ENCODE data around the gene ATXN7L2.
A peak's percentile ranks its signal among the peaks of the same experiment; 100 is the strongest.

The ATXN7L2 gene

DNA sequence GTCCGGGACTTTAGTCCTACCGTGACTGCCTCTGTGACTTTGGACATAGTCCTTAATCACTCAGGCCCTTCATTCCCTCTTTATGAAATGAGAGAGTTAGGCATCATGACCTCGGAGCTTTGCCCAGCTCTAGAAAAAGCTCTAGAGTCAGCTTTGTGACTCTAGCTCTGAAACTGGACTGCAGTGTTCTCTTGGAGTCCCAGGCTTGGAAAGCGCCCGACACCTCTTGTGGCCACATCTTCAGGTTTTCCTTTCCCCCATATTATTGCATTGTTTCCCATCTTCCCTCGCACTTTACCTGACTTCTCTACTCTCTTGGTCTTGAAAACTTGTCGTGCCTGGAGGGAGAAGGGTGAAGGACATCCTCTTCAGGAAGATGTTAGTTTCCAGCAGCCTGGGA is 38.3 kb downstream of the ATXN7L2 start:
- Histone ChIP-seq H3K27me3 (replicated peaks; ENCODE audit: control insufficient read depth, insufficient read depth, low read length) (no peaks in the 10 kb centered on the region), H3K36me3 (ENCODE audit: control insufficient read depth, insufficient read depth, low read length) (no peaks in the 10 kb centered on the region), H3K4me3 (replicated peaks; ENCODE audit: low read depth, low read length) (no peak overlapping the region)
- no peak for DNase-seq (ENCODE audit: extremely low read depth, insufficient read length)
- no peak for TF ChIP-seq CTCF (IDR thresholded peaks at IDR 0.05; ENCODE audit: insufficient read depth, low read length, poor library complexity, severe bottlenecking)

- no peak for TF ChIP-seq CTCF (IDR thresholded peaks at IDR 0.05; ENCODE audit: insufficient read depth, low read length, poor library complexity, severe bottlenecking)
- no peak overlapping the region for H3K4me3 ChIP-seq (replicated peaks; ENCODE audit: low read depth, low read length)
- DNase-seq (ENCODE audit: extremely low read depth, insufficient read length): no peak
- H3K36me3 ChIP-seq (ENCODE audit: control insufficient read depth, insufficient read depth, low read length): no peaks in the 10 kb centered on the region
- no peaks in the 10 kb centered on the region for H3K27me3 ChIP-seq (replicated peaks; ENCODE audit: control insufficient read depth, insufficient read depth, low read length)
Observed at GRCh38 chr1:109523706-109524105, 40.0 kb downstream of the ATXN7L2 start.

DNA sequence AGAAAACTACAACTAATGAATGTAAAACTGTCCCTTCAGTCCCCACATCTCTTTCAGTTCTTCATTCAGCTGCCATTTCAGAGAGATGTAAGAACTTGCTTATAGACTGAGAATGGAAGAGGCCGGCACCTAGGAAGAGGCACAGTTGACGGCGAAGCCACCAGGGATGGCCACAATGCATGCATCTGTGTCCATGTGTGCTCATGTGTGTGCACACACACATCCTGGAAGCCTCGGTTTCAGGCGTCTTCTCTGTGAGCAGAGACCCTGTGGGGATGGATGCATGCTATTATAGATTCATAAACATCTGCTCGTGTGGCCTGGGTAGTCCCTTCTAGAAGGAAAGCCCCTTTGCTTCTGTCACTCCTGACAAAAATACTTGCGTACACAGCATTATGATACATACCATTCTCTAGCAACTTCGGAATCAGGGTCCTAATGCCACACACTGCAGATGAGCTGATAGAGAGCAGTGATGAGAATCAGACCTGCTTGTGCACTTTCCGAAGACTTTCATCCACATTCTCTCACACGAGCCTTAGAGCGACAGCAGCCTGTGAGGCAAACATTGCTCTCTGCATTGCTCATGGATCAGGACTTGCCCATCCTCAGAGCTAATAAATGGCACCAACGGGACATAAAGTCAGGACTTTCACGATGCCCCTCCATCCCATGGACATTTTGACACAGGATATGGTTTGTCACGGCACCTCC is 43.5 kb downstream of the ATXN7L2 start:
- Histone ChIP-seq H3K36me3 (ENCODE audit: control insufficient read depth, insufficient read depth, low read length) (no peaks in the 10 kb centered on the region), H3K27me3 (replicated peaks; ENCODE audit: control insufficient read depth, insufficient read depth, low read length) (no peaks in the 10 kb centered on the region), H3K4me3 (replicated peaks; ENCODE audit: low read depth, low read length) (no peak overlapping the region)
- peak; percentile 58 for DNase-seq (ENCODE audit: extremely low read depth, insufficient read length)
- TF ChIP-seq CTCF (IDR thresholded peaks at IDR 0.05; ENCODE audit: insufficient read depth, low read length, poor library complexity, severe bottlenecking): no peak

- Histone ChIP-seq H3K4me3 (replicated peaks; ENCODE audit: low read depth, low read length) (no peak overlapping the region), H3K36me3 (ENCODE audit: control insufficient read depth, insufficient read depth, low read length) (no peaks in the 10 kb centered on the region), H3K27me3 (replicated peaks; ENCODE audit: control insufficient read depth, insufficient read depth, low read length) (no peaks in the 10 kb centered on the region)
- no peak for TF ChIP-seq CTCF (IDR thresholded peaks at IDR 0.05; ENCODE audit: insufficient read depth, low read length, poor library complexity, severe bottlenecking)
- DNase-seq (ENCODE audit: extremely low read depth, insufficient read length): no peak
Observed at GRCh38 chr1:109527846-109528695, 44.4 kb downstream of the ATXN7L2 start.

GRCh38 chr1:109528712-109529111 is 45.0 kb downstream of the ATXN7L2 start:
- DNase-seq (ENCODE audit: extremely low read depth, insufficient read length): no peak
- Histone ChIP-seq H3K4me3 (replicated peaks; ENCODE audit: low read depth, low read length) (no peak overlapping the region), H3K27me3 (replicated peaks; ENCODE audit: control insufficient read depth, insufficient read depth, low read length) (no peaks in the 10 kb centered on the region), H3K36me3 (ENCODE audit: control insufficient read depth, insufficient read depth, low read length) (no peaks in the 10 kb centered on the region)
- TF ChIP-seq CTCF (IDR thresholded peaks at IDR 0.05; ENCODE audit: insufficient read depth, low read length, poor library complexity, severe bottlenecking): no peak

Measured in GM06990 (cell line).